Esophagus squamous epithelium (tissue), 5 donors: ENCODE results near the gene MED8. TPM values are rescaled to one million over a fixed set of nuclear protein-coding genes. Genes with fewer than 3 reads are reported as not detected.
A peak's percentile ranks its signal among the peaks of the same experiment; 100 is the strongest.

Experiments used
- DNase-seq: peaks from one replicate; lab custom pipeline; 2025; lab: John Stamatoyannopoulos, UW
- H3K27ac ChIP-seq, 4 donors: fragments of 200-600 bp; sonication (generic); one replicate each; pipeline ENCODE4 v1.5.1; 2016 to 2019; ENCODE audit warnings: mild to moderate bottlenecking in 1 of 4
- H3K27me3 ChIP-seq, 4 donors: fragments of 200-600 bp; sonication (generic); 1 replicate in 3 of 4; 2 replicates in 1 of 4; pipeline versions ENCODE4 v1.5.1 to v1.6.0; 2017 to 2021; ENCODE audit warnings: antibody characterized with exemption in 1 of 4
- H3K36me3 ChIP-seq, 3 donors: fragments of 200-600 bp; sonication (generic); one replicate each; pipeline ENCODE4 v1.5.1; 2016 to 2019
- H3K4me1 ChIP-seq, 3 donors: fragments of 200-600 bp; sonication (generic); one replicate each; pipeline ENCODE4 v1.5.1; 2017 to 2019
- H3K4me3 ChIP-seq, 4 donors: fragments of 200-600 bp; sonication (generic); 1 replicate in 3 of 4; 2 replicates in 1 of 4; pipeline ENCODE4 v1.5.1; 2016 to 2019; ENCODE audit warnings: mild to moderate bottlenecking in 2 of 4, moderate library complexity in 1 of 4
- H3K9me3 ChIP-seq, 3 donors: fragments of 200-600 bp; sonication (generic); one replicate each; pipeline ENCODE4 v1.5.1; 2016 to 2019
- CTCF ChIP-seq, 6 experiments: fragments of 450-650 bp in 4 of 6; fragments of 200-600 bp in 2 of 6; sonication (generic) in 2 of 6; IDR thresholded peaks; one replicate each; pipeline ENCODE4 v1.5.1; 2016 to 2019; ENCODE audit warnings: antibody characterized with exemption in 6 of 6, mild to moderate bottlenecking in 4 of 6, moderate library complexity in 4 of 6
- POLR2A ChIP-seq, 4 donors: fragments of 450-650 bp; IDR thresholded peaks; one replicate each; pipeline ENCODE4 v1.6.1; 2017; ENCODE audit warnings: antibody characterized with exemption in 4 of 4, mild to moderate bottlenecking in 4 of 4, moderate library complexity in 3 of 4
- WGBS, 2 donors: methylation state at CpG; one replicate each; pipeline ENCODE4 v1.1.5; 2018; 5-methylcytosine and 5-hydroxymethylcytosine counted together
- intact Hi-C: fragments of 100-400 bp; cut with DNase I; formaldehyde crosslinking; loops from one replicate; pipeline ENCODE4 v1.15.0; 2022
- total RNA-seq, 4 donors: library from RNA; depleted of rRNA; stranded (reverse); fragments of >200 nt; gene quantifications; one replicate each; pipeline ENCODE4 v1.1.0, GENCODE V29; 2016
- donor health status: DM: yes; HTN: yes; CAD: no.

The MED8 gene
- total RNA-seq, 4 donors from 2014 or later, result 34.5 to 60.1 (median 38.6) TPM

- TF ChIP-seq CTCF (IDR thresholded peaks at IDR 0.05) (no peak), POLR2A (IDR thresholded peaks at IDR 0.05) (no peak)
- DNase-seq, result no peak
- H3K4me3 ChIP-seq, result no peak overlapping the region
- 94 to 96% methylated on average over 1 of the region's 1 CpG for WGBS, 2 donors
- H3K9me3 ChIP-seq, result no peaks in the 10 kb centered on the region
- H3K27me3 ChIP-seq, result no peaks in the 10 kb centered on the region
- no peak overlapping the region for H3K27ac ChIP-seq
- peaks cover 3 to 52% (median 14%) of the 10 kb centered on the region in 3 donors for H3K36me3 ChIP-seq
- intact Hi-C loops, result no loop called here
- no peaks in the 10 kb centered on the region for H3K4me1 ChIP-seq
These were observed 10.1 kb downstream of the MED8 start for GRCh38 chr1:43379476-43379875.

- no peak overlapping the region for H3K27ac ChIP-seq
- no peaks in the 10 kb centered on the region for H3K27me3 ChIP-seq
- no peak overlapping the region for H3K4me3 ChIP-seq
- H3K36me3 ChIP-seq, result peaks cover 0 to 35% (median under 1%) of the 10 kb centered on the region in 3 donors
- WGBS, 2 donors, result 89 to 91% methylated on average over 1 of the region's 1 CpG
- intact Hi-C loops, result no loop called here
- no peak for TF ChIP-seq POLR2A (IDR thresholded peaks at IDR 0.05)
- no peak for TF ChIP-seq CTCF (IDR thresholded peaks at IDR 0.05)
- DNase-seq, result no peak
- no peaks in the 10 kb centered on the region for H3K9me3 ChIP-seq
- H3K4me1 ChIP-seq, result peaks cover 0 to 12% (median 9%) of the 10 kb centered on the region in 3 donors
These were observed 11.8 kb downstream of the MED8 start for GRCh38 chr1:43377831-43378230.

GRCh38 chr1:43376723-43377235, 12.8 kb downstream of the MED8 start:
- WGBS, 2 donors, result 62 to 83% methylated on average over 7 of the region's 7 CpGs
- no peak for DNase-seq
- intact Hi-C loops, result no loop called here
- H3K9me3 ChIP-seq, result no peaks in the 10 kb centered on the region
- H3K27me3 ChIP-seq, result no peaks in the 10 kb centered on the region
- H3K27ac ChIP-seq, result no peak overlapping the region
- TF ChIP-seq POLR2A (IDR thresholded peaks at IDR 0.05), result no peak
- TF ChIP-seq CTCF (IDR thresholded peaks at IDR 0.05), result no peak
- H3K4me3 ChIP-seq, result no peak overlapping the region
- H3K4me1 ChIP-seq, result peaks cover 0 to 17% (median 11%) of the 10 kb centered on the region in 3 donors
- peaks cover 0 to 25% (median 0%) of the 10 kb centered on the region in 3 donors for H3K36me3 ChIP-seq

- H3K27ac ChIP-seq, result peak overlapping the region; percentile 27 to 77 (median 59)
- peaks cover 5 to 32% (median 20%) of the 10 kb centered on the region in 3 donors for H3K4me1 ChIP-seq
- H3K27me3 ChIP-seq, result no peaks in the 10 kb centered on the region
- H3K4me3 ChIP-seq, result no peak overlapping the region
- WGBS, 2 donors, result 24 to 33% methylated on average over 4 of the region's 4 CpGs
- peaks cover 0 to 2% (median 0%) of the 10 kb centered on the region in 3 donors for H3K36me3 ChIP-seq
- TF ChIP-seq POLR2A (IDR thresholded peaks at IDR 0.05) (no peak), CTCF (IDR thresholded peaks at IDR 0.05) (no peak)
- H3K9me3 ChIP-seq, result no peaks in the 10 kb centered on the region
- no peak for DNase-seq
- intact Hi-C loops, result no loop called here
These were observed 16.3 kb downstream of the MED8 start for GRCh38 chr1:43373066-43373940.

GRCh38 chr1:43372172-43372571, 17.4 kb downstream of the MED8 start:
- H3K27me3 ChIP-seq, result no peaks in the 10 kb centered on the region
- TF ChIP-seq POLR2A (IDR thresholded peaks at IDR 0.05) (no peak), CTCF (IDR thresholded peaks at IDR 0.05) (no peak)
- 87 to 96% methylated on average over 5 of the region's 5 CpGs for WGBS, 2 donors
- DNase-seq, result no peak
- H3K36me3 ChIP-seq, result no peaks in the 10 kb centered on the region
- intact Hi-C loops, result no loop called here
- peak overlapping the region; percentile 9 to 77 (median 59) for H3K27ac ChIP-seq
- H3K4me1 ChIP-seq, result peaks cover 6 to 38% (median 20%) of the 10 kb centered on the region in 3 donors
- no peaks in the 10 kb centered on the region for H3K9me3 ChIP-seq
- no peak overlapping the region for H3K4me3 ChIP-seq
